H1 (cell line): Measurements from ENCODE around the gene SLC6A19.

Experiments
- CEBPB ChIP-seq: IDR thresholded peaks from 2 replicates; pipeline ENCODE4 v1.6.1; 2012; ENCODE audit warnings: low read depth, low read length
- EZH2 ChIP-seq: fragments of 200-600 bp; sonication (generic); IDR thresholded peaks from 2 replicates; pipeline ENCODE4 v1.7.1; 2012; ENCODE audit warnings: low read depth, mild to moderate bottlenecking, moderate library complexity, low read length, inconsistent platforms; ENCODE audit not compliant: severe bottlenecking
- HDAC2 ChIP-seq, 2 experiments: fragments of 300-600 bp in 1 of 2; sonication (generic) in 1 of 2; IDR thresholded peaks; 2 replicates each; pipeline ENCODE4 v1.6.1; 2011 to 2012; ENCODE audit warnings: low read depth in 2 of 2, low read length in 2 of 2, mild to moderate bottlenecking in 2 of 2, moderate library complexity in 2 of 2, borderline replicate concordance in 1 of 2, inconsistent platforms in 1 of 2
- KDM1A ChIP-seq: fragments of 200-600, 300-600 bp; sonication (generic); IDR thresholded peaks from 2 replicates; pipeline ENCODE4 v1.7.1; 2016; ENCODE audit warnings: mild to moderate bottlenecking, low read length, borderline replicate concordance
- KDM5A ChIP-seq: fragments of 200-600 bp; IDR thresholded peaks from 2 replicates; pipeline ENCODE4 v1.7.1; 2012; ENCODE audit warnings: mild to moderate bottlenecking, low read length, inconsistent platforms, mixed read lengths
- POLR2A ChIP-seq, 2 experiments: IDR thresholded peaks; 1 replicate in 1 of 2; 2 replicates in 1 of 2; pipeline ENCODE4 v1.6.1; 2011; ENCODE audit warnings: low read depth in 2 of 2, low read length in 2 of 2, mild to moderate bottlenecking in 2 of 2; ENCODE audit errors: control extremely low read depth in 1 of 2
- POLR2AphosphoS5 ChIP-seq: IDR thresholded peaks from 2 replicates; pipeline ENCODE4 v1.6.1; 2011; ENCODE audit warnings: low read depth, low read length
- TAF7 ChIP-seq: optimal IDR thresholded peaks from 2 replicates; pipeline ENCODE3; 2011; ENCODE audit warnings: low read depth, mild to moderate bottlenecking, inconsistent platforms, low read length, moderate library complexity, borderline replicate concordance
- TBP ChIP-seq: IDR thresholded peaks from 2 replicates; pipeline ENCODE4 v1.6.1; 2011; ENCODE audit warnings: low read depth, low read length, improper control_type of control experiment
- TEAD4 ChIP-seq: IDR thresholded peaks from 2 replicates; pipeline ENCODE4 v1.6.1; 2012; ENCODE audit warnings: low read depth, low read length, inconsistent platforms, mixed read lengths
- ZNF274 ChIP-seq: IDR thresholded peaks from 2 replicates; pipeline ENCODE4 v1.7.0; 2012; ENCODE audit warnings: low read length, borderline replicate concordance; ENCODE audit errors: extremely low read depth
- TF ChIP-seq, protein P1 (sequence below), 3 experiments: IDR thresholded peaks; 1 replicate in 2 of 3; 2 replicates in 1 of 3; pipeline versions ENCODE4 v1.5.1 to v1.6.1; 2011; ENCODE audit warnings: low read length in 3 of 3, mild to moderate bottlenecking in 3 of 3, inconsistent platforms in 2 of 3, low read depth in 1 of 3, moderate library complexity in 1 of 3; ENCODE audit not compliant: insufficient read depth in 1 of 3; ENCODE audit errors: control extremely low read depth in 1 of 3
- TF ChIP-seq, protein P2 (sequence below): IDR thresholded peaks from 2 replicates; pipeline ENCODE4 v1.6.1; 2011; ENCODE audit warnings: low read depth, mild to moderate bottlenecking, low read length; ENCODE audit not compliant: insufficient read depth

DNA sequence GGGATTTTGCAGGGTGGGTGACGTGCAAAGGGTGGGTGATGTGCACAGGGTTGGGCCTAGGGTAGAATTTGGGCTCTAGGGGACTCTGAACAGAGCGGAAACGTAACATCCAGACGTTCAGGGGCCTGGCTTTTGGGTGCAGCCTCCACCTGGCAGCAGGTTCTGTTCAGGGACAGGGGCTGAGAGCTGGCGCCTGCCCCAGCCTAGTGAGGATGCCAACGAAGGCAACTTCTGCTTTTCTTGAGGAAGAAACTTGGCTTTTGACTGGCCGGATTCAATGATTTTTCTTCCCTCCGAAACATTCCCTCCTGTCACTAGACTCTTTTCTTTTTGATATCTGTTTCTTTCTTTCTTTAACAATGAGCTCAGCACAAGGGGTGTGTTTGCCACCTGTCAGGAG is 38.6 kb upstream of the SLC6A19 start:
- no peak for TF ChIP-seq HDAC2 (IDR thresholded peaks at IDR 0.05; ENCODE audit: borderline replicate concordance in 1 of 2, low read depth in 2 of 2, low read length in 2 of 2)
- TF ChIP-seq ZNF274: no peak
- TF ChIP-seq, protein P1, sequence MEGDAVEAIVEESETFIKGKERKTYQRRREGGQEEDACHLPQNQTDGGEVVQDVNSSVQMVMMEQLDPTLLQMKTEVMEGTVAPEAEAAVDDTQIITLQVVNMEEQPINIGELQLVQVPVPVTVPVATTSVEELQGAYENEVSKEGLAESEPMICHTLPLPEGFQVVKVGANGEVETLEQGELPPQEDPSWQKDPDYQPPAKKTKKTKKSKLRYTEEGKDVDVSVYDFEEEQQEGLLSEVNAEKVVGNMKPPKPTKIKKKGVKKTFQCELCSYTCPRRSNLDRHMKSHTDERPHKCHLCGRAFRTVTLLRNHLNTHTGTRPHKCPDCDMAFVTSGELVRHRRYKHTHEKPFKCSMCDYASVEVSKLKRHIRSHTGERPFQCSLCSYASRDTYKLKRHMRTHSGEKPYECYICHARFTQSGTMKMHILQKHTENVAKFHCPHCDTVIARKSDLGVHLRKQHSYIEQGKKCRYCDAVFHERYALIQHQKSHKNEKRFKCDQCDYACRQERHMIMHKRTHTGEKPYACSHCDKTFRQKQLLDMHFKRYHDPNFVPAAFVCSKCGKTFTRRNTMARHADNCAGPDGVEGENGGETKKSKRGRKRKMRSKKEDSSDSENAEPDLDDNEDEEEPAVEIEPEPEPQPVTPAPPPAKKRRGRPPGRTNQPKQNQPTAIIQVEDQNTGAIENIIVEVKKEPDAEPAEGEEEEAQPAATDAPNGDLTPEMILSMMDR (IDR thresholded peaks at IDR 0.05; ENCODE audit: control extremely low read depth in 1 of 3, insufficient read depth in 1 of 3, low read depth in 1 of 3, low read length in 3 of 3): no peak
- no peak for TF ChIP-seq KDM1A
- no peak for TF ChIP-seq TBP
- no peak for TF ChIP-seq CEBPB
- TF ChIP-seq POLR2A (IDR thresholded peaks at IDR 0.05; ENCODE audit: control extremely low read depth in 1 of 2, low read depth in 2 of 2, low read length in 2 of 2): no peak
- TF ChIP-seq TAF7: no peak
- TF ChIP-seq KDM5A: no peak
- no peak for TF ChIP-seq POLR2AphosphoS5
- TF ChIP-seq, protein P2, sequence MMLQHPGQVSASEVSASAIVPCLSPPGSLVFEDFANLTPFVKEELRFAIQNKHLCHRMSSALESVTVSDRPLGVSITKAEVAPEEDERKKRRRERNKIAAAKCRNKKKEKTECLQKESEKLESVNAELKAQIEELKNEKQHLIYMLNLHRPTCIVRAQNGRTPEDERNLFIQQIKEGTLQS: no peak
- no peak for TF ChIP-seq EZH2
- no peak for TF ChIP-seq TEAD4
